ENCODE measurements around the gene PSMD8. TPM values are rescaled to one million over a fixed set of nuclear protein-coding genes. Genes with fewer than 3 reads are reported as not detected.

Gene PSMD8
- total RNA-seq, 1 experiment from 2014 or later, result 222 TPM

GRCh38 chr19:38331728-38332127 is 42.6 kb upstream of the PSMD8 start:
- Histone ChIP-seq H4K20me1 (ENCODE audit: insufficient read depth) (no peaks in the 10 kb centered on the region), H3K4me2 (no peak overlapping the region), H3K4me1 (replicated peaks; ENCODE audit: insufficient read depth) (no peaks in the 10 kb centered on the region), H3K27me3 (ENCODE audit: insufficient read depth, low read depth) (no peaks in the 10 kb centered on the region), H2AFZ (no peak overlapping the region), H3K9me2 (ENCODE audit: insufficient read depth) (no peaks in the 10 kb centered on the region), H3F3A (ENCODE audit: insufficient read depth, low read depth) (peaks cover 3% of the 10 kb centered on the region; the same call in 1 of the 2 replicates), H3K27ac (no peak overlapping the region), H3K9me3 (ENCODE audit: insufficient read depth, low read depth) (no peaks in the 10 kb centered on the region), H3K79me2 (ENCODE audit: low read depth) (no peaks in the 10 kb centered on the region), H3K36me3 (ENCODE audit: low read depth) (no peaks in the 10 kb centered on the region), H3K4me3 (no peak overlapping the region)
- intact Hi-C loops (cut with micrococcal nuclease; ENCODE audit: unreplicated experiment), result no loop called here
- ChIA-PET CTCF (interaction anchor here (0.6 kb wide), 1 partner anchor 88 kb away, joined by 3 read pairs; no protein-coding TSS in a partner anchor), POLR2A (ENCODE audit: unreplicated experiment) (no interaction called here)
- no peak for DNase-seq
- no TSS peak for BruUV-seq (replicated peaks)
- TF ChIP-seq, protein P1, sequence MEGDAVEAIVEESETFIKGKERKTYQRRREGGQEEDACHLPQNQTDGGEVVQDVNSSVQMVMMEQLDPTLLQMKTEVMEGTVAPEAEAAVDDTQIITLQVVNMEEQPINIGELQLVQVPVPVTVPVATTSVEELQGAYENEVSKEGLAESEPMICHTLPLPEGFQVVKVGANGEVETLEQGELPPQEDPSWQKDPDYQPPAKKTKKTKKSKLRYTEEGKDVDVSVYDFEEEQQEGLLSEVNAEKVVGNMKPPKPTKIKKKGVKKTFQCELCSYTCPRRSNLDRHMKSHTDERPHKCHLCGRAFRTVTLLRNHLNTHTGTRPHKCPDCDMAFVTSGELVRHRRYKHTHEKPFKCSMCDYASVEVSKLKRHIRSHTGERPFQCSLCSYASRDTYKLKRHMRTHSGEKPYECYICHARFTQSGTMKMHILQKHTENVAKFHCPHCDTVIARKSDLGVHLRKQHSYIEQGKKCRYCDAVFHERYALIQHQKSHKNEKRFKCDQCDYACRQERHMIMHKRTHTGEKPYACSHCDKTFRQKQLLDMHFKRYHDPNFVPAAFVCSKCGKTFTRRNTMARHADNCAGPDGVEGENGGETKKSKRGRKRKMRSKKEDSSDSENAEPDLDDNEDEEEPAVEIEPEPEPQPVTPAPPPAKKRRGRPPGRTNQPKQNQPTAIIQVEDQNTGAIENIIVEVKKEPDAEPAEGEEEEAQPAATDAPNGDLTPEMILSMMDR (conservative IDR thresholded peaks at IDR 0.05), result no peak
- TF ChIP-seq EZH2 (IDR thresholded peaks at IDR 0.05; ENCODE audit: low read depth), result no peak

DNA sequence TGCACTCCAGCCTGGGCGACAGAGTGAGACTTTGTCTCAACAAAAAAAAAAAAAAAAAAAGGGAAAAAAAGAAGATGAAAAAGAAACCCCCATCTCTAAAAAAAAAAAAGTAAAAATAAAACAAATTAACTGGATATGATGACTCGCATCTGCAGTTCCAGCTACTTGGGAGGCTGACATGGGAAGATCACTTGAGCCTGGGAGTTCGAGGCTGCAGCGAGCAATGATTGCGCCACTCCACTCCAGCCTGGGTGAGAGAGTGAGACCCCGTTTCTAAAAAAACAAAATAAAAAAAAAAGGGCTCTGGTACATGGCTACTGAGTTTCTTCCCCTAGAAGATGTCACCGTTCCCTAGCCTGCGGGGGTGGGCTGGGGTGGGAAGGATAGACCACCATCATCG is 41.1 kb upstream of the PSMD8 start:
- H3K4me1 ChIP-seq (replicated peaks; ENCODE audit: insufficient read depth), result peaks cover 5% of the 10 kb centered on the region
- no peaks in the 10 kb centered on the region for H4K20me1 ChIP-seq (ENCODE audit: insufficient read depth)
- BruUV-seq (replicated peaks), result no TSS peak
- H3K27me3 ChIP-seq (ENCODE audit: insufficient read depth, low read depth), result no peaks in the 10 kb centered on the region
- no peaks in the 10 kb centered on the region for H3K36me3 ChIP-seq (ENCODE audit: low read depth)
- no peak overlapping the region for H3K4me2 ChIP-seq
- no peak for DNase-seq
- no peaks in the 10 kb centered on the region for H3K9me3 ChIP-seq (ENCODE audit: insufficient read depth, low read depth)
- CTCF ChIA-PET, result no interaction called here
- H3K27ac ChIP-seq, result no peak overlapping the region
- intact Hi-C loops (cut with micrococcal nuclease; ENCODE audit: unreplicated experiment), result no loop called here
- TF ChIP-seq EZH2 (IDR thresholded peaks at IDR 0.05; ENCODE audit: low read depth), result no peak
- TF ChIP-seq, protein P1 (conservative IDR thresholded peaks at IDR 0.05), result no peak
- peaks cover 7% of the 10 kb centered on the region; the same call in 1 of the 2 replicates for H3F3A ChIP-seq (ENCODE audit: insufficient read depth, low read depth)
- H3K79me2 ChIP-seq (ENCODE audit: low read depth), result no peaks in the 10 kb centered on the region
- POLR2A ChIA-PET (ENCODE audit: unreplicated experiment), result no interaction called here
- H3K9me2 ChIP-seq (ENCODE audit: insufficient read depth), result no peaks in the 10 kb centered on the region
- H2AFZ ChIP-seq, result no peak overlapping the region
- no peak overlapping the region for H3K4me3 ChIP-seq

DNA sequence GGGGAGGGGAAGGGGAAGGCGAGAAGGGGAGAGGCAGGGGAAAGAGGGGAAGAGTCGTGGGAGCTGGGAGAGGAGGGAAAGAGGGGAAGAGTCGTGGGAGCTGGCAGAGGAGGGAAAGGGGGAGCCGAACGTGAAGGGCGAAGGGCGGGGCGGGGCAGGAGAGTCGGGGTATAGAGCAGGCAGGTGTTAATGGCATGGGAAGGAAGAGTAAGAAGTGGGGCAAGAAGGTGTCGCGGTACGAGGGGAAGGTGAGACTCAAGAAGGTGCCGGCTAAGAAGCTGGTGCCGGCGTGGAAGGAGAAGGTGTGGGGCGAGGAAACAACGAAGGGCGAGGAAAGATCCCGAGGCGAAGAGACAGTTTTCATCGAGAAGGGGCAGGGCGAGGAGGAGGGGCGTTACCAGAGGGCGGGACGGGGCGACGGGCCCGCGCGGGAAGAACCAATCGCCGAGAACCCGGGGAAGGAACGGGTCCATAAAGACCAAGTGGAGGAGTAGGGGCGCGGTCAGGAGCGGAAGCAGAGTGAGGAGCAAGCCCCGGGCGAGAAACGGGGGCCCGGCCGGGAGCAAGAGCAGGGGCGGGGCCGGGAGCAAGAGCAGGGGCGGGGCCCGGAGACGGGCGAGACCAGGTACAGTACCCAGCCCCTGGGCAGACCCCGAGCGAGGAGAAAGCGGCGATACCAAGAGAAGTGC is 38.3 kb upstream of the PSMD8 start:
- peak; percentile 87 to 95 for DNase-seq
- H3K4me1 ChIP-seq (replicated peaks; ENCODE audit: insufficient read depth), result peaks cover 5% of the 10 kb centered on the region
- TF ChIP-seq, protein P1 (conservative IDR thresholded peaks at IDR 0.05), result no peak
- TF ChIP-seq EZH2 (IDR thresholded peaks at IDR 0.05; ENCODE audit: low read depth), result no peak
- H2AFZ ChIP-seq, result peak overlapping the region; percentile 89
- 0 out of 2 replicates have a peak, but pooled peaks cover 3% of the 10 kb centered on the region for H4K20me1 ChIP-seq (ENCODE audit: insufficient read depth)
- no peaks in the 10 kb centered on the region for H3K27me3 ChIP-seq (ENCODE audit: insufficient read depth, low read depth)
- no TSS peak for BruUV-seq (replicated peaks)
- intact Hi-C loops (cut with micrococcal nuclease; ENCODE audit: unreplicated experiment), result loop anchor here (1.0 to 2.0 kb wide), 10 partner anchors 31 to 438 kb away; partner anchors contain the start of genes FAM98C, PSMD8 and SPINT2
- POLR2A ChIA-PET (ENCODE audit: unreplicated experiment), result interaction anchor here (0.5 to 0.8 kb wide), 2 partner anchors 38 to 70 kb away, joined by 5 to 8 read pairs; partner anchors contain the start of gene PSMD8
- H3K4me2 ChIP-seq, result peak overlapping the region; percentile 79
- no peaks in the 10 kb centered on the region for H3K79me2 ChIP-seq (ENCODE audit: low read depth)
- H3F3A ChIP-seq (ENCODE audit: insufficient read depth, low read depth), result peaks cover 11% of the 10 kb centered on the region; the same call in 1 of the 2 replicates
- CTCF ChIA-PET, result interaction anchor here (0.6 to 2.2 kb wide), 3 partner anchors 38 to 92 kb away, joined by 3 to 8 read pairs (median 6); partner anchors contain the start of gene PSMD8
- no peaks in the 10 kb centered on the region for H3K36me3 ChIP-seq (ENCODE audit: low read depth)
- H3K9me3 ChIP-seq (ENCODE audit: insufficient read depth, low read depth), result no peaks in the 10 kb centered on the region
- peak overlapping the region; percentile 69 for H3K27ac ChIP-seq
- no peaks in the 10 kb centered on the region for H3K9me2 ChIP-seq (ENCODE audit: insufficient read depth)
- peak overlapping the region; percentile 73 for H3K4me3 ChIP-seq
